Renal pelvis (tissue), 4 donors: ENCODE data around the gene MESD. TPM values are rescaled to one million over a fixed set of nuclear protein-coding genes. Genes with fewer than 3 reads are reported as not detected.

ENCODE experiments used
- DNase-seq: peaks from one replicate; pipeline ENCODE4 v3.0.0-alpha.2; 2013
- polyA plus RNA-seq, 3 donors: library from polyadenylated mRNA; unstranded; fragments of 120-200 nt; gene quantifications; one replicate each; pipeline ENCODE4 v1.2.1, GENCODE V29; 2013; ENCODE audit not compliant: insufficient read length in 3 of 3

MESD gene
- polyA plus RNA-seq, 3 donors: 41.4 to 45.2 (median 42.8) TPM

DNA sequence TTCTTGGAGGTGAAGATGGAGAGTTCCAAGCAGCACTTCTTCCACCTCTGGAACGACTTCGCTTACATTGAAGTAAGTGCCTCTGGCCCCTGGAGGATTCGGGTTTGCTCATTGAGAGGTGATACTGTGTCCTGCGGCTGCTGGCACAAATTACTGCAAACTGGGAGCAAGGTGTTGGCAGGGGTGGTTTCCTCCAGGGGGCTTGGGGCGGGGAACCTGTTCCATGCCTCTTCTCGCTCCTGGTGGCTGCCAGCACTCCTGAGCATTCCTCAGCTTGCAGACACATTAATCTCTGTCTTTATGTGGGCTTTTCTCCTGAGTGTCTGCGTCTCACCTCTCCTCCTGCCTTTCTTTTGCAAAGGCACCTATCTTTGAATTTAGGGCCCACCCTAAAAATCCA lies 47.4 kb downstream of the MESD start:
- DNase-seq: no peak

DNA sequence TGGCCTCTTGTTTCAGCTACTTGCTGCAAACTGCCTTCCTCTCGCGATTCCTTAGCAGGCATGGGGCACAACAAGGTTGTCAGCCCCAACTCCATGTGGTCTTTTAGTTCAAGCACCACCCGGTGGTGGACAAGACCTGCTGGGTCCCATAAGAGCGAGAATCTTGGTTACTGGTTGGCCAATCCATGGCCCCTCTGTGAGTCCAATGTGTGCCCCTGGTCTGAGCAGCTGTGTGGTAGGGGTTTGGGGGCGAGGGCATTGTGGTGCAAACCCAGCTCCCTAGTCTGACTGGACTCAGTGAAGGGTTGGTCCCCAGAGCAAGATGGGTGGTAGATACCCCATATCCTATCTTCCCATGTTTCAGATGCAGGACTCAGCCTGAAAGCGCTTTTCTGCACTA lies 48.8 kb downstream of the MESD start:
- no peak for DNase-seq

DNA sequence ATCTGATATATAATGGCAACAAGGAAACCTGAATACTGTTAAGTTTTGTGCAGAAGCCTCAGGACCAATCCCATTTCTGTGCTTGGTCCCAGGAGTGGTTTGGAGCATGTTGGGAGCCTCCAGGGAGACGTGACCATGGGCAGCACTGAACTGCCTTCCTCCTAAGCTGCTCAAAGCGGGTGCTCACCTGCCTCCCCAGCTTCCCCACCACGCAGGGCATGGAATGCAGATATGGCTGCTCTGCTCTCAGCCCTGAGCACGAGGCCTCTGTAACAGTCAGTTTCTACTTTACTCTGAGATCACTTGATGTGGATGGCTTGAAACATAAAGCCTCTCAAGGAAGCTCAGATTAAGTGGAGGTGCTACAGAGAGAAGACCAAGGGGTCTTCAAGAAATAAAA lies 49.3 kb downstream of the MESD start:
- no peak for DNase-seq

DNA sequence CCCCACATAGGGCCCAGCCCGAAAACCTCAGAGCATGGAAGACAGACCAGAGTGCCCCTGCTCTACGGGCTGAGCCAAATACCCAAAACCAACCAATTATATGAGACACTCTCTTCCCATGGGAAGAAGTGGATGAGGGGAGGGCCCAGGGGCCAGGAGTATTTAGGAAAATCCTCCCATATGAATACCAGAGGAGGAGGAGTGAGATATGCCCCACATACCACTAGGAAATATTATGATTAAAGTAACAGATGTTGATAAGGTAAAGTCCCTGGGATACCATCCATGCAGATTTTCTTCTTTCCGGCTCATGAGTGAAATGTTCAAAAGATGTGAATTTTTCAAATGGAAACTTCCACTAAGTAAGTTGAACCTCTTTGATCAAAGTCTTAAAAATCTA lies 50.4 kb downstream of the MESD start:
- DNase-seq: no peak

DNA sequence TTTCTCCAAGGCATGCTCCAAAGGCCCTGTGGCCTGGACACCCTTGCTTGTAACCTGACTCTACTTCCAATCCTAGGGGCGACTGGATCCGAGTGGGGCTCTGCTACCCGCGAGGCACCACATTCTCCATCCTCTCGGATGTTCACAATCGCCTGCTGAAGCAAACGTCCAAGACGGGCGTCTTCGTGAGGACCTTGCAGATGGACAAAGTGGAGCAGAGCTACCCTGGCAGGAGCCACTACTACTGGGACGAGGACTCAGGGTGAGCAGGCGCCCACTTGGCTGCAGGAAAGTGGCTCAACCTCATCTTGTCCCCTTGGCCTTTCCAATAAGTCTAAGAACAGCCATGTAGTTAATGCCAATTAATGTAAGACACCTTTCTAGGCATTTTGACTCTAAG lies 51.9 kb downstream of the MESD start:
- no peak for DNase-seq

DNA sequence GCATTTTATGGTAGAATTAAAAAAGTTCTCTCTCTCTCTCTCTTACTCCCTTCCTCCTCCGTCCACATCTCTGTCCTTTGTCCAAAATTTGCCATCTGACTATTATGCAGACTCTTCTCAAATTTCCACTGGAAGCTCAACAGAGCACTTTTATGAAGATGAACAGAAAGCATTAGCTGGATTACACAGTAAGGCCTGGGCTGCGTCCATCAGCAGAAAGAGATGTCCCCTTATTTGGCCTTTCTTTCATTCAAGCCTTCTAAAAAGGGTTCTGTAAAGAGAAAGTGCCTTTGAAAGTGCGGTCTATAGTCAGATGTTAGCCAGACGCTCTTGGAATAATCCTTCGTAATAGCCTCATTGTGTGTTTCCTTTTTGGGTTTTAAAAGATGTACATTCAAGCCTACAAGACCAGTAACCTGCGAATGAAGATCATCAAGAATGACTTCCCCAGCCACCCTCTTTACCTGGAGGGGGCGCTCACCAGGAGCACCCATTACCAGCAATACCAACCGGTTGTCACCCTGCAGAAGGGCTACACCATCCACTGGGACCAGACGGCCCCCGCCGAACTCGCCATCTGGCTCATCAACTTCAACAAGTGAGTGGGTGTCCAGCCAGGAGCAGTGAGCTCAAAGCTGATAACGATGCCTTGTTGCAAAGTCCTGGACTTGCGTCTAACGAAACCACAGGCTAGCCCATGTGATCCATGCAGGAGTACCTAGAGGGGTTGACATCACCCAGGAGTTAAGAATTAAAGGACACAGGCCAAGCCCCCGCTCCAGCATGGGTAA lies 53.1 kb downstream of the MESD start:
- DNase-seq: no peak

DNA sequence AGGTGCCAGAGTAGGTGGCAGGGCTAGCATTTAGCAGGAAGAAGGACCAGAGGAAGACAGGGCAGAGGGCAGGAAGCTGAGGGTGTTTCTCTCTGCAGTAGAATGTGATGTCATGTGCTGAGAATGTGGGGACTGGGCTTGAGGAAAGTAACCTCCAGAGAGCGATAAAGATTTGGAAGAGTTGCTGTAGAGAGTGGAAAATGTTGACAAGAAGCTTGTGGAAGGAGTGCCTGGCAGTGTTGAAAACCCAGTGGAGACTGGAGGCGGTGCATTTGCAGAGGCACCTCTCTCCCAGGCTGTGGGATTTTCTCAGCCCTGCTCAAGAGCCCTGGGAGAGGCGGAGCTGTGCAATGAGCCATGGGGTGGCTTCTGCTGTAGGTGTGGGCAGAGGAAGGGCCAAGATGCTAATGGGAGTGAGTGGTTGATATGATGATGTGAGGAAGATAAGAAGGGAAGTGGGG lies 54.8 kb downstream of the MESD start:
- DNase-seq: no peak

DNA sequence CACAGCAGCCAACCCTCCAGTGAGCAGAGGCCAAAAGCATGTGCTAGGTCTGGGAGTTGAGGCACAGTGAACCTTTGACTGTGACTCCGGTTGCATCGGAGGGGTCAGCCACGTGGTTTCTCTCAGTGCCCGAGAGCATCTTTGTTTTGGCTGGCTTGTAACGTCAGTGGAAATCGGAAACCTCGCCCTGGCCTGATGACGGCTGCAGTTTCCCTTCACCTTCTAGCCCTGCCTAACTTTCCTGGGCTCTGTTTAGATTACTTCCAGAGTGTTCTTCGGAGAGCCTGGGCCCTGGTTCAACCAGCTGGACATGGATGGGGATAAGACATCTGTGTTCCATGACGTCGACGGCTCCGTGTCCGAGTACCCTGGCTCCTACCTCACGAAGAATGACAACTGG lies 56.6 kb downstream of the MESD start:
- DNase-seq: no peak

DNA sequence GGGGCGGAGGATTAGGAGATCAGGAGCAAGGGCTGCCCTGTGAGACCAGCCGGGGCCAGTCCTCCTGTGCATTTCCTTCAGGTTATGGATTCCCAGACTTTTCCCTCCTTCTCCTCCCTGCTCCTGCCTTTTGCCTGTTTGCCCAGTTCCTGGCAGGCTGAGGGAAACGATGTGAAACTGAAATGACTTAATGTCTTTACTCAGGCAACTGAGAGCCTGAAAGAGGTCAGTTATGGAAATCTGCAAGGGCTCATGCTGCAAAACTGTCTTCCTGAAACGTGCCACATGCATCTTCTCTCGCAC lies 57.2 kb downstream of the MESD start:
- no peak for DNase-seq

DNA sequence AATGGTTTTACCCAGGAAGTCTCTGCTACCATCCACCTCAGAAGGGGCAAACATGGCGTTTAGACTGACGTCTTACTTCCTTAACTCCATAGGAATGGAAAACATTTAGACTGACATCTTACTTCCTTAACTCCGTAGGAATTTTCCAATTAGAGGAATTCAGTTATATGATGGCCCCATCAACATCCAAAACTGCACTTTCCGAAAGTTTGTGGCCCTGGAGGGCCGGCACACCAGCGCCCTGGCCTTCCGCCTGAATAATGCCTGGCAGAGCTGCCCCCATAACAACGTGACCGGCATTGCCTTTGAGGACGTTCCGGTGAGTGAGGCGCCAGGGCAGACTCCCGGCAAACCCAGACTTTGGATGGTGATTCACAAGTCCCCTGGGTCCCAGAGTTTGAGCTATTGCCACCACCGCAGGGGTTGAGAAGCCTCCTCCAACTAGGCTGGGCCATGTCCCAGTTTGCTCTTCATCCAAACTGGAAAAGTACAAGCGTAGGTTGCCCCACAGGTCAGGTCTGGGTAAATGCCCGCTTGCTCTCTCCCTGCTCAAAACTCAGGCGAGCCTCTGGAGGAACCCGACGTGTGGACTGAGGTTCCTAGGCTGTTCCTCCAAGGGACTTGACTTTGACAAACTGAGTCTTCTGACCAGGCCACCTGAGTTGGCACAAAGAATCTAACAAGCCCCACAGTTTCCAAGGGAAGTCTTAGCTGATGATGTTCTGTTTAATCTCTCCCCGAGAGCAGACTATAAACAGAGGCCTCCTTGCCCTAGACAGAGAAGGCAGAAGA lies 57.7 kb downstream of the MESD start:
- DNase-seq: no peak

DNA sequence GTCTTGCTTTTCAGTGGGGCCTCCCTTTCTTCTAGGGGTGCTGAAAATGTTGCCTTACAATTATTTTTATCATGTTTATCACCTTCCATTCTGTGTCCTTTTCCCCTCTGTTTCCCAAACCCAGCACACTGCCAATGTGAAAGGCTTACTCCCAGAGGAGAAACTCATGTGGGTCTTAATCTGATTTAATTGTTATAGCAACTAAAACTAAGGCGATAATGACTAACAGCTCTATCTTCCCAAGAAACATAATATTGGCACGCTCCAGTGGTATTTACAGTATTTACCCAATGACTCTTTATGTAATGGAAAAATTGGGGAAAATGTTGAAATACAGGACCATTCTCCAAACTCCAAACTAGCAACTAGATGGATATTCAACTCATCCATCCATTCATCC lies 58.4 kb downstream of the MESD start:
- DNase-seq: no peak

DNA sequence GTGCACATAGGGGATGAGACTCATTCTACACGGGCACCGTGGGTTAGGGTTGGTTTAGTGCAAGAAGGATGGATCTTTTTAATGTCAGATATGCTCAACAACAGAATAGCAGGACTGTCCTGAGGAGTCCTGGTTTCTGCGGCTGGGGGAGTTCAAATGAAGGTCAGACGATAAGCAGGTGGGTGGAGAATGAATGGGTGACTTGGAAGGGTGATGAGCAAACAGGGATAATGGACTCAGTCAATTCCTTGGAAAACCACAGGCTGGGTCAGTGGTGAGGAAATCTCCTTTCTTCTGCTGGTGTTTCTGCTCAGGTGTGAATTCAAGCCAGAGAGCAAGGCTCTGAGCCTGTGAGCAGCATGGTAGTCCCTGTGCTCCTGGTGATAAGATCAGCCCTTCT lies 59.9 kb downstream of the MESD start:
- DNase-seq: no peak

DNA sequence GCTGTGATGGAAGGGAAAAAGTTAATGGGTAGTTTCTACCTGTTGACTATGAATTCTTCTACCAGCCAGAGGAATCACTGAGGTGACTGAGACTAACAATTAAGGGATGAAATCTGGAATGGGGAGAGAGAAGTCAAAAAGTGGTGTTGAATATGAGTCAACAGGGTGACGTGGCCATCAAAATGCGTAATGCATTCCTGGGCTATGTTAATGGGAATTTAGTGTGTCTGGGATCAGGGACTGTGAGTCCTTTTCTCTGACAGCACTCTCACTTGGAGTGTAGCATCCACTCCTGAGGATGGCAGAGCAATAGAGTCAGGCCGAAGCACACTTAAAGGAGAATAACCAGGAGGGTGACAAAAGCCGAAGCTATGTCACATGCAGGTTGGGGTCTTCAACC lies 60.4 kb downstream of the MESD start:
- DNase-seq: no peak

DNA sequence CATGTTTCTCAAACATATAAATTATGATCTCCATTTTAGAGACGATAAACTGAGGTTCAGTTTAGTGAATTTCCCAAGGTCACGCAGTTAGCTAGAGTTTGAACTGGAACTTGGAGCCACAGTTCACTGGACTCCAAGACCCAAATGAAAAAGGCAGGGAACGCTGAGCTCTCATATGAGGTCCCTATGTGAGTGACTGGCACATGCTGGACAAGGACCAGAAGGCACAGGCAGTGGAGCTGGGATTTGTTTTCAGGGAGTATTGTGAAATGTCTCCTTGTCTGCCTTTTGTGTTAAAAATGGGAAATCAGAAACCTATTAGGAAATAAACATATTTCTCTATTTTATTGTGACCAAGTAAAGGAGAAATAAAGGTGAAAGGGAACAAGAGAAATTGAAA lies 63.5 kb downstream of the MESD start:
- no peak for DNase-seq

DNA sequence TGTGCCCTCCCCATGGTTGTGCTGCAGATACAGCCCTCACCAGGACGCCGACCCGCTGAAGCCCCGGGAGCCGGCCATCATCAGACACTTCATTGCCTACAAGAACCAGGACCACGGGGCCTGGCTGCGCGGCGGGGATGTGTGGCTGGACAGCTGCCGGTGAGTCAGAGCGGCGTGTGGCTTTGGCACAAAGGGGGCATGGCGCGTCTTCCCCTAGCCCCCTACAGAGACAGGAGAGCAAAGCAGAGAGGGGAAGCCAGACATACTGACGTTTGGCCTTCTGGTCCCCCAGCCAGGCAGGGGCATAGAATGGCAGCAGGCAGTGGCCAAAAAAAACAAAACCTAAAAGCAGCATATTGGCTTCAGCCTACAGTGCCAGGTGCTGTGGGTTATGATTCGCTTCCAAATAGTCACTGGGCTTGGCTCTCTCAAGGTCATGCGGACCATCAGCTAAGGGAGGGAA lies 64.0 kb downstream of the MESD start:
- no peak for DNase-seq

DNA sequence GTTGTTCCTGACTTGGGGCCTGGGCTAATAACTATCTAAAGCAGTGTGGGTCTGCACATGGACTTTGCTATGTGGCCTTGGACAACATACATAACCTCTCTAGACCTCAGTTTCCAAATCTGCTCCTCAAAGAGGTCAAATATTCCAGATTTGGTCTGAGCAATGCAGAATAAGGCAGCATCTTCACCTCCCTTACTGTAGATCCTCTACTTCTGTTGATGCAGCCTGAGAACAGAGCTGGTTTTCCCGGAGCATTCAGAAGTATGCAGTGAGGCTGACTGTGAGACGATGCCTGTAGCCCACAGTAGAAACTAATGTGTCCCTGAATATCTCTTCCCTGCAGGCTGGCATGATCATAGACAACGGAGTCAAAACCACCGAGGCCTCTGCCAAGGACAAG lies 65.3 kb downstream of the MESD start:
- DNase-seq: no peak

DNA sequence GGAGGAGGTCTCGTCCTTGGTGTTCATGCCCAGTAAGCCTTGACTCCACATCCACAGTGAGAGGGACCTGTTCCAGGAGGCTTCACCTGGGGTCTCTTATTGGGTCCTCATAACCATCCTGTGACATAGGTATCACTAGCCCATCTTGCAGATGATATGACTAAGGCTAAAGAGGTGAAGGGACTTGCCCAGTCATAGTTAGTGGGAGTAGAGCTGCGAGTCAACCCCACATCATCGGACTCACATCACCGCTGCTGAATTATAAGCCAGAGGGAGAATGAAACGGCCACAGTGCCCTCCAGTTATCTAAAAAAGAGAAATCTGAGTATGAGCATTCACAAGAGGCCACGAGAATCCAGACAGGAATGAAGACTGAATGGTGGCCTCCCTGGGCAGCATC lies 66.0 kb downstream of the MESD start:
- DNase-seq: no peak

DNA sequence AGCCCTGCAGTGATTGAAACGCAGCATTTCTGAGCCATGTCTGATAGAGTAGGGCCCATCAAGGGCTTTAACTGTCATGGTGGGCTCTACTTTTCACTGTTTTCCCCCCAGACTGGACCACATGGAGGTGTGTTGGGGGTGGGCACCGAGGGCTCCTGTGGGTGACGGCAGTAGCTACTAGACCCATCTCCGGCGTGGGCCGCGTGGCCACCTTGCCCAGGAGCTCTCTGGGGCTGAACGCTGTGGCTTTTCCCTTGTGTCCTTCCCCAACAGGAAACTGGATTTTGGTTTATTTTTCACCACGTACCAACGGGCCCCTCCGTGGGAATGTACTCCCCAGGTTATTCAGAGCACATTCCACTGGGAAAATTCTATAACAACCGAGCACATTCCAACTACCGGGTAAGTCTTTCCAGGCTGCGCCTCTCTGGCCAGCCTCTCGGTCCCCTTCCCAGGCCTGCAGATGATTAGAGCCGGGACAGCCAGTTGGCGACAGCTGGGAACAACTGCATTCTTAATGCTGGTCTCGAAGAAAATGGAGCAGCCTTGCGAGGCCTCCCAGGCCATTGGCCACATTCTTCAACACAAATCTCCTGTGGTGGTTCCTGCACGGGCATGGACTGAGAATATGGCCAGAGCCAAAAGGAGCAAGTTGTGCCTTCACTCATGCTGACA lies 67.7 kb downstream of the MESD start:
- DNase-seq: no peak

DNA sequence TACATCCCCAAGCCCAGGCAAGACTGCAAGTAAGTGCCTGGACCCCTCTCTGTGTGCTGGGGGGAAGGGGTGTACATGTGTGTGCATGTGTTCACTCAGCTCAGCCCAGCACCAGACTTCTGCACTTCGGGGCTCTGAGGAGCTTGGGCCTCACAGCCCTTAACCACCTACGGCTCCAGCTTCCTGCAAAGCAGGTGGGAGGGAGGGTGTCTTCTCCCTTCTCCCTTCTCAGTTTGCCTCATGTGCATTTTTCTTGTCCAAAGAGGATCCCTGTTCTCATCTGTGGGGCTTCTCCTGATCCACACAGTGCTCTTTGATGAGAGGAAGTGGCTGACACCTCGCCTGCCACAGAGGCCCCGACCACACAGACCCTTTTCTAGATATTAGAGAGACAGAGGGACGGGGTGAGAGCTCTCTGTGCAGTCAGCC lies 69.3 kb downstream of the MESD start:
- no peak for DNase-seq

DNA sequence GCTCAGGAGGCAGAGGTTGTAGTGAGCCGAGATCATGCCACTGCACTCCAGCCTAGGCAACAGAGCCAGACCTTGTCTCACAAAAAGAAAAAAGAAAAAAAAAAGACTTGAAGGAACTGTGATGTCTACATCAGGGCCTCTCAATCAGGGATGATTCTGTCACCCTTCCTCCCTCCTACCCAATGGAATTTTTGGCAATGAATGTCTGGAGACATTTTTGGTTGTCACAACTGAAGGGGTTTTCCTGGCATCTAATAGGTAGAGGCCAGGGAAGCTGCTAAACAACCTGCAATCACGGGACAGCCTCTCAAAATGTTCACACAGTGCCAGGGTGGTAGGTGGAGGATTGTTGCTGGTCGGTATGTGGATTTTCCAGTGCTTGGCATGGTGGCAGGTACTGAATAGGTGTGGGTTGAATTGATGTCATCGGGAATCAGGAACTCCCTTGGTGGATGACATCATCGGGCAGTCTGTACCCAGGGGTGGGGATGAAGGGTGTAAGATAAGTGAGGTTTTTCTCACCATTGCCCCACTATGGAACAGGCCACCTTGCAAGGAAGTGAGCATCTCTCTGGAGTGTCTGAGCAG lies 71.3 kb downstream of the MESD start:
- DNase-seq: no peak

DNA sequence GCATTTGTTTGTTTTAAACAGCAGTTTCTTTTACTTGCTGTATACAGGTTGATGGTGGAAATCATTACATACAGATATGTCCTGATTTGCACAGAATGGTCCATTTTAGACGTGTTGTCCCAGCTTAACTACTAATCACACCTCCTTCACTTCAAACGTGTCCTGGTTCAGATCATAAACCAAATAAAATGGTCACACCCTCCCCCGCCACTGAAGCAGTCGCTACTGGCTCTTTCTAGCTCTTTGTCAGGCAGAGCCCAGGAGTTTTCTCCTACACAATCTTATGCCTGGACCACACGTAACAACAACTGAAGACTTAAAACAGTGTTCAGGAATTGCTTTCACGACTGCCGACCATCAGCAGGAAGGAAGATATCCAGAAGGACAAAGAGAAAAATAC lies 73.6 kb downstream of the MESD start:
- DNase-seq: no peak

DNA sequence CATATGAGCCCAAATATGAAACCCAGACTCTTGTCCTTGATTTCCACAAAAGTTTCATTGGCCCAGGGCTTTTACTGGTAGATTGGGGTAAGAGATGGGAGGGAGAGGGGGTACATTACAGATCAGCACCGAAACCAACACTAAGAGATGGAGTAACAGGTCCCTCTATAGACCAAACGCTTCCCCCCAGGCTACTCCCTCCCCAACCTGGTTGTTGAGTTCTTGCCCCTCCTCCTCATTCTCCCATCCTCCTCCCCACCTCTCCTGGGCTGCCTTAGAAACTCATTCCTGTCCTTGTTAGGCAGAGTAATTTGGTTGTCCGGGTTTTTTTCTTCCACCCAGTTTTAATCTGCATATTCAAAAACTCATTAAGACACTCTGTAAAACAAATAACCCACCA lies 74.1 kb downstream of the MESD start:
- no peak for DNase-seq

DNA sequence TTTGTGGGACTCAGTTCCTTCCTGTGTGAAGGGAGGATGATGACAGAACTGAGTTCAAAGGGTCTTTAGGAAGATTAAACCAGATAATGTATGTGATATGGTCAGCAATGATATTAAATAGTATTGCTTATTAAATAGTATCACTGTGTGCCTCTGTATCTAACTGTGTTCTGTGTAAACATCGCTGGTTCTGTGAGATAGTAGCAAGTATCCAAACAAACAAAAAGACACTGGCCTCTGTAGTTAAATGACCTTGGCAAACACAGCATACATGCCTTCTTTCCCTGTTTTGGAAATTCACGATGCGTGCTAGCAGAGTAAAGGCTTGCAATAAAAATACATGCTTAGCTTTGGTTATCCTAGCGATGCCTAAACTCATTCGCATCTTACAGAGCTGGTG lies 76.1 kb downstream of the MESD start:
- no peak for DNase-seq
